LNCaP clone FGC (cell line): ENCODE results near the gene ZRANB1.

ENCODE experiments used
- DNase-seq: peaks from one replicate; pipeline ENCODE4 v3.0.0-alpha.2; 2011; ENCODE audit warnings: low read depth
- H3K4me3 ChIP-seq: 2 replicates; pipeline ENCODE4 v1.5.1; 2011; ENCODE audit warnings: mild to moderate bottlenecking, low read depth, low read length, control low read depth
- TF ChIP-seq, protein P1 (sequence below): IDR thresholded peaks from 2 replicates; pipeline ENCODE4 v1.5.1; 2012; ENCODE audit warnings: mild to moderate bottlenecking; ENCODE audit not compliant: control insufficient read depth, insufficient read depth; ENCODE audit errors: extremely low read depth

The ZRANB1 gene

DNA sequence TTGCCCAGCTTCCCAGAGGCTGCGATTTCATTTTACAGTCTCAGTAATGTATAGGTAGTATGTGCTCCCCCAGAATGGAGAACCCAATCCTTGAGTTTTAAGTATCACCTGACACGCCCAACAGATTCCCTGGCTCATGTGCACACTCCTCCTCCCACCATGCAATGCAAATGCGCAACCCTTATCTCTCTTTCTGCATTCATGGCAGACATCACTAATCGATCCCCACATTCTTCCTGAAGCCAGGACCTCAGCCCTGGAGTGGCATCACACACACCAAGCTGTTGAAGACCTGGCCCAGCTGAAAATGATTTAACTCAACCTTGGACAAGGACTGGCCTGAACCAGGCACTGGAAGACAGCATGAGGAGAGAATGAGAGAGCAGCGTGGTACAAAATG lies 68.4 kb downstream of the ZRANB1 start:
- TF ChIP-seq, protein P1, sequence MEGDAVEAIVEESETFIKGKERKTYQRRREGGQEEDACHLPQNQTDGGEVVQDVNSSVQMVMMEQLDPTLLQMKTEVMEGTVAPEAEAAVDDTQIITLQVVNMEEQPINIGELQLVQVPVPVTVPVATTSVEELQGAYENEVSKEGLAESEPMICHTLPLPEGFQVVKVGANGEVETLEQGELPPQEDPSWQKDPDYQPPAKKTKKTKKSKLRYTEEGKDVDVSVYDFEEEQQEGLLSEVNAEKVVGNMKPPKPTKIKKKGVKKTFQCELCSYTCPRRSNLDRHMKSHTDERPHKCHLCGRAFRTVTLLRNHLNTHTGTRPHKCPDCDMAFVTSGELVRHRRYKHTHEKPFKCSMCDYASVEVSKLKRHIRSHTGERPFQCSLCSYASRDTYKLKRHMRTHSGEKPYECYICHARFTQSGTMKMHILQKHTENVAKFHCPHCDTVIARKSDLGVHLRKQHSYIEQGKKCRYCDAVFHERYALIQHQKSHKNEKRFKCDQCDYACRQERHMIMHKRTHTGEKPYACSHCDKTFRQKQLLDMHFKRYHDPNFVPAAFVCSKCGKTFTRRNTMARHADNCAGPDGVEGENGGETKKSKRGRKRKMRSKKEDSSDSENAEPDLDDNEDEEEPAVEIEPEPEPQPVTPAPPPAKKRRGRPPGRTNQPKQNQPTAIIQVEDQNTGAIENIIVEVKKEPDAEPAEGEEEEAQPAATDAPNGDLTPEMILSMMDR, result no peak
- no peak for DNase-seq
- H3K4me3 ChIP-seq, result no peak overlapping the region

GRCh38 chr10:125011171-125011925 lies 69.4 kb downstream of the ZRANB1 start:
- TF ChIP-seq, protein P1, result no peak
- no peak for DNase-seq
- H3K4me3 ChIP-seq, result no peak overlapping the region

- TF ChIP-seq, protein P1, result no peak
- H3K4me3 ChIP-seq, result no peak overlapping the region
- no peak for DNase-seq
These were observed 70.2 kb downstream of the ZRANB1 start for GRCh38 chr10:125011926-125012705.

GRCh38 chr10:125012851-125013528 lies 71.1 kb downstream of the ZRANB1 start:
- no peak for DNase-seq
- H3K4me3 ChIP-seq, result no peak overlapping the region
- TF ChIP-seq, protein P1, result no peak

DNA sequence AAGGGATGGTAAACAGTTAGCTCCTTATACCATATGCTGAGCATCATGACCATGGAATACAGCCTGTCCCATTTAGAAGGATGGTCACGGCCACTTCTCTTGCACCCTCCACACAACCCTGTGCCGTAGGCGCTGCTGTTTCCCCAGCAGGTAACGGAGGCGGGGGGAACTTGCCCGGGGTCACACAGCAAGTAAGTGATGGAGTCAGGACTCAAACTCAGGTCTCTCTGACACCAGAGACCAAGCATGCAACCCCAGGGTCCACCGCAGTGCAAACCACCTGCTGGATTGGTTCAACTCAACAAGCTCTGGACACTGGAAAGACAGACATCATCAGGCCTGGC lies 71.6 kb downstream of the ZRANB1 start:
- DNase-seq, result no peak
- TF ChIP-seq, protein P1, result no peak
- H3K4me3 ChIP-seq, result no peak overlapping the region

DNA sequence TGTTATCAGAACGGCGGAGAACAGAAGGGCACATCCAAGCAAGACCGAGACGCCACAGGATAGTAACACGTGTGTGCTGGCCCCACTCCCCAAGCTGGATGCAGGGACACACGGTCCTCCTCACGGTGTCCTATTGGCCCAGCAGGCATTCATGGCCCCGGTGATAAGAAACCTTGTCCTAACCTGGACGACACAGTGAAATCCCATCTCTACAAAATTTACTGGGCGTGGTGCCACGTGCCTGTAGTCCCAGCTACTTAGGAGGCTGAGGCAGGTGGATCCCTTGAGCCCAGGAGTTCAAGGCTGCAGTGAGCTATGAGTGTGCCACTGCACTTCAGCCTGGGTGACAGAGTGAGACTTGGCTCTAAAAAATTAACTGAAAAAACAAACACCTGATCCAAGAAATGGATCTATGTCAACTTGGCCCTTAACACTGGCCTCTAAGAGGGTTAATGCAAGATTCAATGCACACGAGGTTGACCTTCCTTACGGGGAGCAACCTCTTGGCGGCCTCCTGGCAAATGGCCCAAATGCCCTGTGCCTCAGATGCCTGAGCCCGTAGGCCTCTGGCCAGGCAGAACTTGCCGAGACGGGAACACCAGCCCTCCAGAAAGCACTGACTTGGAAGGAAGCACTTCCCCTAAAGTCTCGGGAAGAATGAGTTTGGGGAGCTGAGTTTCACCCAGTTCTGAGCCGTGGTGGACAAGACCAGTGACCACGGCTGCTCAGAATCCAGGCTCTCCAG lies 72.3 kb downstream of the ZRANB1 start:
- H3K4me3 ChIP-seq, result no peak overlapping the region
- no peak for DNase-seq

More for the DNA sequence above, 72.3 kb downstream of the ZRANB1 start:
- TF ChIP-seq, protein P1, result no peak
